ELF-1 (cell line): Measurements from ENCODE around the gene EFCAB6.
A peak's percentile ranks its signal among the peaks of the same experiment; 100 is the strongest.

ENCODE experiments used
- DNase-seq: peaks from one replicate; pipeline ENCODE4 v3.0.0-alpha.2; 2016; ENCODE audit warnings: low read depth, low spot score

The EFCAB6 gene

DNA sequence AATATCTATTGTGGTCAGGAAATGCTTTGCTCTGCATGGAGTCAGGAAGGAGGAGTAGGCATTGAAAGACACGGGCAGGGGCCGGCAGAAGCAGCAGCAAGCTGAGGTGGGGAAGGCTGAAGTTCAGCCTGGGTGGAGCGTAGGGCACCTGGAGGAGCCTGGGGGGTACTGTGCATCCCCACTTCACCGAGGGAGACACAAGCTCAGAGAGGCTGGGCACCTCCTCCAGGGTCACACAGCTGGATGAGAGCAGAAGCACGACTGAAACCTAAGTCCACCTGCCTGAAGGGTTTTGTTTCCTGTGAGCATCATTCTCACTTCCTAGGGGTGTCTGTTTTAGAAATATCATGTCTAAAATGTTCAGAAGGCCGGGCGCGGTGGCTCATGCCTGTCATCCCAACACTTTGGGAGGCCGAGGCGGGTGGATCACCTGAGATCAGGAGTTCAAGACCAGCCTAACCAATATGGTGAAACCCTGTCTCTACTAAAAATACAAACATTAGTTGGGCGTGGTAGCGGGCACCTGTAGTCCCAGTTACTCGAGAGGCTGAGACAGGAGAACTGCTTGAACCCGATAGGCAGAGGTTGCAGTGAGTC is 262.0 kb downstream of the EFCAB6 start:
- DNase-seq, result no peak

DNA sequence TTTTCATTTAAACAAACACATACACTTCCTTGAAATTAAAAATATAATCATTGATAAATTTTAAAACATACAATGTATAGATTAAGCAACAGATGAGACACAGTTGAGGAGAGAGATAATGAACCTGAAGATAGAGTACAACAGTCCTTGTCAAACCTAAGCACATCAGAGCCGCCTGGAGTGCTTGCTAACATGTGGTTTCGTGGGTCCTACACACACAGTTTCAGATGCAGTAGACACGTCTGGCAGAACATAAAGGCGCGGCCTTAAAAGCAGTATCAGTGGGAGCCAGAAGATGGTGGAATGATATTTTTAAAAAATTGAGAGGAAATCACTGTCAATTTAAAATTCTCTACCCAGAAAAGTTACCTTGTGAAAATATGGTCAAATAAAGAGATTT is 265.9 kb downstream of the EFCAB6 start:
- no peak for DNase-seq

DNA sequence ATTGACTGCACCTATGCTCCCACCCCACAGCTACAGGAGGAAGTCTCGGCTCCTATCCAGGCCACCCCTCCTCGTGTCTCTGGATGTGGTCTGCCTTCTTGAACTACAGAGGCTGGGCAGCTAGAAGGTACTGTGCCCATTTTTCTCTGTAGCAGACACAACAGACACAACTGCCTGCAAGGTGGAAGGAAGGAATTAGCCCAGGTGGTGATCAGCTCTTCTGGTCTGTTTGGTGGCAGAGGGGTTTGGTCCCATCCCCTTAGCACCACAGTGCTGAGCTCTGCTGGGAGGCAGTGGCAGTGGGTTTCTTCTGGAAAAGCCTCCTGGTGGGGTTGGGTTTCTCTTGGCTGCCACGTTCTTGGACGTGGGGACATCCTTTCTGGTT is 267.8 kb downstream of the EFCAB6 start:
- DNase-seq, result no peak

DNA sequence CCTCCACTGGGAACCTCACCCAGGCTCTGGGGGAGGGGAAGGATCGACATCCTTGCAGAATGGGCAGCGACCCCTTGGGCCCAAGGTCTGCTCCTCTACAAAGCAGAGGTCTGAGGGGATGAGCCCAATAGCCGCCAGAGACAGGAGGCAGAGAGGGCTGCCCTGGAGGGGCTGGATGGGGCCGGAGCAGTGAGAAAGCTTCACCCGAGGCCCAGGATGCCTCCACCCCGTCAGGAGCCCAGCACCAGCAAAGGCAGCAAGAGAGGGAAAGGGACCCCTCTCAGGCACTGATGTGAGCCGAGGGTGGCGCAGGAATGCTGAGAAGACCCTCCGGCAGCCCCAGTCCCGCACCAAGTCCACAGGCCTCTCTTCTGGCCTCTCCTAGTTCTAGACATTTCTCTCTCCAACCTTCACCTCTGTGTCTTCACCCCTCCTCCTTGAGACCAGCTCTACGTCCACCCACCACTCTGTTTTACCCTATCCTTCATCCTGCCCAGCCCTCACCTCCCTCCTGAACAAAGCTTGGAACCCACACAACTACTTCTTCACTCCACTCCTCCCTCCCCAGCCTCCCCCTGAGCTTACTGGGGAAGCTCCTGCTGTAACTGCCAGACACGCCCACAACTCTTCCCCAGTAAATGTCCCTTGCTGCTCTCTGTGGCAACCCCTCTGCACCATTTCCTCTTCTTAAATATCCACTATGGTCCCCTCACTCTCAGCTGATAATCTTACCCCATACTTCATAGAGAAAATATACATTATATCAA is 268.4 kb downstream of the EFCAB6 start:
- no peak for DNase-seq

DNA sequence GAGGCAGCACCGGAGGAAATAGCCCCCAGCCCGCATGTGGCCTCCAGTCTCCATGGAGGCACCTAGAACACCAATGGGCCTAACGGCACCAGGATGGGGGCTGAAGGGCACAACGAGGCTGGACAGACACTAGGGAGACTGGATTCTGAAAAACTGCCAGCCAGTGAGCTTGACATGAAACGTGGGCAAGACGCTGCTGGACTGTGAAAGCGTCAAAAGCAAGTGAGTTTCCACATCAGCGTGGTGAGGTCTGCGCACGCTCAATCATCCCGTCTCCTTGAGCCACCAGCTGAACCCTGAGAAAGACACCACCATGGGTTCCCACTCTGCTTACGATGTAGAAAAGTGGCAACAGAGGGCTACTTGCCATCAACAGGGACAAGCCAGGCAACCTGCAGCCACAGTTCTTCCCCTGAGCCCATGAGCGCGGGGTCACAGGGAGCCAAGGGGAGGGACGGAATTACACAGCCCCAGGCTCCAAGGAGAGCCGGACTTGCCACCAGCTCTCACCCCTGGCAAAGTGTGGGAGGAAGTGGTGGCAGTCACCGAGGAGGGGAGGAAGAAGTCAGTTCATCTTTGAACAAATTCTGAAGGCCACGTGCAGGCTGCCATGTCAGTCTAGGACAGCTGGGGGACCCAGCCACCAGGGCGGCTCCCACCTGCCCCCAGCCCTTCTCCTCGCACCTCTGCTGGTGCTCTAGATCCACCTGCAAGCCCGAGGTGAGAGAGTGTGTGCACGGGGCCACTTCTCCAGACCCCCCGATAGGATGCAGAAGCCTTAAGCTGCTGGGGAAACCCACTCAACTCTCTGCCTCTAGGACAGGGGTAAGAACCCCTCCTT is 269.2 kb downstream of the EFCAB6 start:
- DNase-seq, result no peak

DNA sequence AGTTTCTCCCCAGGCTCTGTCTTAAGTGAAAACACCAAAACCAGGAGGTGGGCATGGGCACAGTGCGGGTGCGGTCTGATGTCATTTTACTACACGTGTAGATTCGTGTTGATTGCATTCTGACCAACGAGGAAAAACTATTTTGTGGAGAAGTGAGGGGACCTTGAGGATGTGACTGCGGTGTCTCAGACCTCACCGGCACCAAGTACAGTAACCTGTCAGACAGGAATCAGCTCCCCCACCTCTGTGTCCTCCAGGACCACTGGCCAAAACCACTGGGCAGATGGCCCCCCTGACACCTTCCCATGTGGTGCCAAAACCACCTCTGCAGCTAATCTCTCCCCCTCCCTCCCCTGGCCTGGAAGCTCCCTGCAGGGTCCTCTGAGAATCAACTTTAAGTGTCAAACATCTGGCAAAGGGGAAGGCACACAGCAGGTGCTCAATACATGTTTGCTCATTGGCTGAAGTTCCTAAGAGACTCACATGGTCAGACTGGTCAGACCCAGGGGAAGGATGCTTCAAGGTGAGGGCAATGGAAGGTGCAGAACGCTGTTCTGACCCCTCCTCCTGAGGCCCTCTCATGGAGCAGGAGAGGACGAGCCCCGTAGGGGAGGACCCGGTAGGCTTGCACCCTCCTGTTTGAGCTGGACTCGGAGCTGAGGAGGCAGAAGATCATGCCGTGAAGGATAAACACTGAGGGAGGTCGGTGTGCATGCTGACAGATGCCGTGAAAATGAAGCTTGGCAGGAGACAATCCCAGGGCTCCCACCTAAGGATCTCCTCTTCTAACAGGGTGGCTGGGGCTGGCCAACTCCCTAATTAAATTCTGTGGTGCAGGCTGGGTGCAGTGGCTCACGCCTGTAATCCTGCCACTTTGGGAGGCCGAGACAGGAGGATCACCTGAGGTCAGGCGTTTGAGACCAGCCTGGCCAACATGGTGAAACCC is 270.4 kb downstream of the EFCAB6 start:
- DNase-seq, result no peak

DNA sequence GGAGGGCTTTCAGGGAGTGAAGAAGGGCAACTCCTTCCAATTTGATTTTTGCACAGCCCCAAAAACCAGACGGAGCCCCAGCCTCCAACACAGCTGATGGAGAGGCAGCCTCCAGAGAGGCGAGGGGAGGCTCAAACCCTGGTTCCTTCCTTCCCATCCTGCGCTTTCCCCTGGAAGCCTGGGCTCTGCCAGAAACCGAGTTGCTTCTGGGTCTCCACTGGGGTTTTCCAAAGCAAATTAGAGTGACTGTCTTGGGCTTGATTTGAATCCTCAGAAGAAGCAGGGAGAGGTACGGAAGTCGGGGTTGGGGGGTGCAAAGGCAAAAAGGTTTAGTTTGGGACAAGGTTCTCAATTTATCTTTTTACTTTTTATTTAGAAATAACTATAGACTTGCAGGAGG is 271.1 kb downstream of the EFCAB6 start:
- DNase-seq, result no peak

DNA sequence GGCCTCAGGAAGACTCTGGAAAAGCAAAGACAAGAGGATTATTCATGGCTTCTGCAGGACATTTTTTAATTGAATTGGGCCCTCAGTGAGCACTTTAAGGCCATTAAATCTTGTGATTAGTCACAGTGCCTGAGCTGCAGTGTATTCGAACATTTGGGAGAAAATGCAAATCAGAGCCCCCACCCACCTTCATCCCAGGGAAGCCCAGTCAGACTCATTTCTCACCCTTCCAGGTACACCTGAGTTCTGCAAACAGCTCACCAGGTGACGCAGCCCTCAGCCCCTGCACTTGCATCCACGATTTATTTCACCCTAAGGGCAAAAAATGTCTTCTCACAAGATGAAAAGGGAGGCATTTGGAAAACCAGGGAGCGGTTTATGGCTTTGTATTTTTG is 271.6 kb downstream of the EFCAB6 start:
- DNase-seq, result no peak

DNA sequence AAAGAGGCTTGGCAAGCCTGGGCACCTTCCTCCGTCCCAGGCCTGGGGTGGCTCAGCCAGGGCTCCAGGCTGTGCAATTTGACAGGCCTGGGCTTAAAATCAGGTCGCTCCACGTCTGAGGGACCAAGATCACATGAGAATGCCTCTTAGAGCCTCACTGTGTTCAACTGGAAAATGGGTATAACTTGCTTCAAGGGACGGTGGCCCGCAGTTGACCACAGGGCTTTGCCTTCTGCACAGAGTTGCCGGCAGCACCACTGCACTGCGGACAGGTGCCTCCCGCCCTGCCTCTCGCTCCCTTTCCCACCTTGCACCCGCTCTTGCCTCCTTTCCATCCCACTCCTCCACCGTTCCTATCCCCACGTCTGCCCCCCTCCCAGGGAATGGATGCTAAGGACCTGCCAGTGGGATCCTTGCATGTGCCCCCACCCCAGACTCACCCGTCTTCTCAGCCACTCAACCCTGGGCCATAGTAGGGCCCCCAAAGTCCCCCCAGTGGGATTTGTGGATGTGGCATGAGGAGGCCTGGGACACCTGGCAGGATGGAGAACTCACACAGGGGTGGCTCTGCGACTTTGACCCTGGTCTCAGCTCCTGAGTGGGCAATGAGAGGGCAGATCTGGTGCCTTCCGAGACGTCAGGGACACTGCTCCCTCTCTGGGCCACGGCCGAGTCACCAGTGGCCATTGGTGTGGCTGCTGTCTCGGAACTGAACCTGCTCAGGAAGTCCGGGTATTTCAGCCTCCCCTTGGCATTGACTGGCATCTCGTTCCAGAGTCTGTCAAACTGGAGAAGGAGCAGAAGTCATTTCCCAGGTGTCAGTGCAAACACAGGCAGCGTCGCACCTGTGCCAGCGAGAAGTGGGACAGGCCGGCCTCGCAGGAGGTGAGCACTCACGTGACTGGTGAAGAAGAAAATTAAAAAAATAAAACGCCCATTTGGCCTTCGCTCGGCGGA is 272.3 kb downstream of the EFCAB6 start:
- DNase-seq, result no peak

DNA sequence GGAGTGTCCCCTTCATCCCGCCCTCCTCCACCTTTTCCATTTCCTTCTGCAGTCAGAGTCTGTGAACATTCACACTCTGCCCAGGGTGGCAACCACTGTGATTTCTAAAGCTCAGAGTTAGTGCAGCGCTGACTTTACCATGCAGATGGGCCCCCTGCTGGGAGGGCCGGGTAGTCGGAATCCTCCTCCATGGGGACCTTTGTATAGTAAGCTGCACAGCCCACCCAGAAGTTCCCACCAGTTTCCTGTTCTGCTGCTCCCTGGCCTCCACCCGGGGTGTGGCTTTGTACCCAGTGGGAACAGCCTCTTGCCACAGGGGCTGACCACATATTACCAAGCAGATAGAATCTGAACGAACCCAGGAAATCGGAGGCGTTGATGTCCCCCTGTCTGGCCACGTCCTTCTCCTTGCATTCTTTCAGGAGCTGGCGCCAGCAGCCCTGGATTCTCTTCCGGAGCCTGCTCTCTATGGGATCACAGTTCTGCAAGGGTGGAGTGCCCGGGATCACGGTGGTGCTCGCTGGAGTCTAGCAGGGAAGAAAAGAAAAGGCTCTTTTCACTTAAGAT is 275.0 kb downstream of the EFCAB6 start:
- DNase-seq, result peak; percentile 29

DNA sequence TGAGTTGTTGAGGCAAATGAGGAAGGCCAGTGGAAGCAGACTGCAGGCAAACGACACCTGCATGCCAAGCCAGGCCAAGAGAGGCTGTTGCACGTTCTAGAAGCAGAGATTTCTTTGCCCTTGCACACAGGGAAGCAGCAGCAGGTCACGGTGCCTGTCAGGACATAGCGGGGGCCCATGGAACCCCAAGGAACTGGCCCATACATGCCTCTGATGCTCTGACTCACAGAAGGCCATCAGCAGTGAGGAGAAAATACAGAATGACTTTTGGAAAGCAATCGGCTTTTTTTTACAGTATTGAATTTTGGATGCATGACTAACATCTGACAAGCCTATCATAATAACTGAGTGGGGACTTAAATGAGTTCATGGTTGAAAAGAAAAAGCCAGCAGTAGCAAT is 276.4 kb downstream of the EFCAB6 start:
- DNase-seq, result no peak

DNA sequence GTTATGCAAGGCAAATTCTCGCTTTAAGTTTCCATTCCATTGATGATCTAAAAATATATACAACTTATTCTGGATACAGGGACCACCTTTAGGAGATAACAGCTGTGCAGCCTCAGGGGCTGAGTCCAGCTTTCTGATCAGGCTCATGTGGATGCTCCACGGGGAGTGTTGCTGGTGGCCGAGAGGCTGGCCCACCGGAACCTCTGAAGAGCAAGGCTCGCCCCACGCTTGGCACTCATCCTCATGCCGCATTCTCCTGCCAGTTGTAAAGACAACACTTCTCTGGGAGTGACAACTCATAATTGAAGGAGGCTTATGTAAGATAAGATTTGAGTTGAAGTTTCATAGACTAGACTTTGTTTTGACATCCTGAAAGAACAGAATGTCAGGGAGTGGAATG is 276.8 kb downstream of the EFCAB6 start:
- DNase-seq, result no peak

DNA sequence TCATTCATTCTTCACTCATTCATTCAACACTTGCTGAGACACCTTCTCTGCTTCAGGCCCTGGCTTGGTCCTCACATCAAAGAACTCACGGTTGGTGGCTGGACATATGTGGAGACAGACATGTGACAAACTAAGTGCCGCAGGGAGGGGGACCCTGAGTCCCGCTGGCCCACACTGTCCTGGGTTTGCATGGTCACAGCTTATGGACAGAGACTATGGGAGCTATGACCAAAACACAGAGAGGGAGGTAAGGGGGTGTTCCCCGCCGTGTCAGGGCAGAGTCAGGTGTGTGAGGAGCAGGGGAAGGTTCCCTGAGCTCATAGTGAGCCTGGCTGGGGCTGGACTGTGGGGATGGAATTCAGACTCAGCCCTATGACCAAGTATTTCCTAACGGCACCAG is 277.2 kb downstream of the EFCAB6 start:
- DNase-seq, result no peak

DNA sequence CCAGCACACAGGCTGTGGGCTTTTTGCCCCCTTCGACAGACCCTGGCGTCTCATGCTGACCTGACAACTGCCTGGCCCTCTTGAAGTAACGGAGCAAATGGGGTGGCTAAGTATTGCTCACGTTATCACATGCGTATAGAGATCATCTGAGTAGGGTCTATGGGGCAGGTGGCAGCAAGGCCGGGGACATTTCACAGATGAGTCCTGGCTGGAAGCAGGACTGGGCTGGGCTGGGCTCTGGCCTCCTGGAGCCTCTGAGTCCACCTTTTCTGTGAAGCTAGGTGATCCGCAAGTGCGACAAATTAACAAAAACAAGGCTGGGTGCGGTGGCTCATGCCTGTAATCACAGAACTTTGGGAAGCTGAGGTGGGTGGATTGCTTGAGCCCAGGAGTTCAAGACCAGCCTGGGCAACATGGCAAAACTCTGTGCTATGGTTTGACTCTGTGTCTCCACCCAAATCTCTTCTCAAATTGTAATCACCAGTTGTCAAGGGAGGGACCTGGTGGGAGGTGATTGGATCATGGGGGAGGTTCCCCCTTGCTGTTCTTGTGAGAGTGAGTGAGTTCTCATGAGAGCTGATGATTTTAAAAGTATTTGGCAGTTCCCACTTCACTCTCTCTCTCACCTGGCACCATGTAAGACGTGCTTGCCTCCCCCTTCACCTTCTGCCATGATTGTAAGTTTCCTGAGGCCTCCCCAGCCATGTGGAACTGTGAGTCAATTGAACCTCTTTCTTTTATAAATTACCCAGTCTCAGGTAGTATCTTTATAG is 278.3 kb downstream of the EFCAB6 start:
- DNase-seq, result no peak

DNA sequence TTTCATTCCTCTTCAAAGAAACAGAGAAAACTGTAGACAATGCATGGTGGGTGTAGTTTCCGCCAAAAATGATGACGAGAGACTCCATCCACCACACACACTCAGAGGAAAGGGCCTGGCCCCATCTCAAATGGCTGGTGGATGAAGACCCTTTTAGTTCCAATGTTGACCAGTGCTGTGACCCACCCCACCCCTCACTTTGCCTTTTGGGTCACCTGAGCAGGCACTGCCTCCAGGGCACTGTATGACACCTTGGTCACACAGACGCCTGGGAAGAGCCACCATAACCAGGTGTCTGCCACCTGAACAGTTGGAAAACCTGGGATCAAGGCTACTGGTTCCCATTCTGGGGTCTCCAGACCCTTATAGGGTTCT is 279.0 kb downstream of the EFCAB6 start:
- DNase-seq, result no peak

DNA sequence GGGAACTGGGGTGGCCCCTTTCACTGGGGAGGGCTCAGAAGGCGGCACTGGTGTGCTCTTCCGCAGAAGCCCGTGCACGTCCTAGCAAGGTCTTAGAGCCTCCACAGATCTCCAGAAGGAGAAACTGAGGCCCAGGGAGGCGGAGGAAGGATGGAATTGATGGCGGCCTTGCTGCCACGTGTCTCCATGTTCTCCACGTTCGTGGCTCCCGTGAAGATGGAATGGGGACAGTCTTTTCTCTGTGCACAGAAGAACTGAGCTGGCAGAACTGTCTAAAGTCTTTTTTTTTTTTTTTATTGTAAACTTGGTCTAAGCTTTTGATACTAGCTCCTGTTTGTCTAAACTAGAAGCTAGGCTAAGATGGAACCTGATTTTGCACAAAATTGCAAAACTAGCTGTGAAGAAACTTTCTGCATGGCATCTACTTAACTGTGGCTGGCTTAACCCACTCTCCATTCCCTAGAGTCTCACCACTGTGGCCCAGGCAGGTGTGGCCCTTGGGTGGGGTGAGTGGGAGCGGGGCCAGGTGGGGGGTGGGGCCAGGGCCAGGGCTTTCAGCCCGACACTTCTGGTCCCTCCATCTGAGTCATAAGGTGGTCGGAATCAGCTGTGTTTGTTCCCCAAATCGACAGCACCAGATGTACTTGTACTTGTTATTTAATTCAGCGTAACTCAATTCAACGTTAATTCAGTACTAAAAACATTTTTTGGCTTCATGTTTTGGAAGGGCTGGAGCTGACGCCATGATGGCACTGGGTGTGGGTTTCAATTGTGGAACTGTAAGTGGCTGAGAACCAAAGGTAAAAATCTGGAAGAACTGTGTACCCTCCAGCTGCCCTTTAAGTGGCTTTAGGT is 279.6 kb downstream of the EFCAB6 start:
- DNase-seq, result no peak

DNA sequence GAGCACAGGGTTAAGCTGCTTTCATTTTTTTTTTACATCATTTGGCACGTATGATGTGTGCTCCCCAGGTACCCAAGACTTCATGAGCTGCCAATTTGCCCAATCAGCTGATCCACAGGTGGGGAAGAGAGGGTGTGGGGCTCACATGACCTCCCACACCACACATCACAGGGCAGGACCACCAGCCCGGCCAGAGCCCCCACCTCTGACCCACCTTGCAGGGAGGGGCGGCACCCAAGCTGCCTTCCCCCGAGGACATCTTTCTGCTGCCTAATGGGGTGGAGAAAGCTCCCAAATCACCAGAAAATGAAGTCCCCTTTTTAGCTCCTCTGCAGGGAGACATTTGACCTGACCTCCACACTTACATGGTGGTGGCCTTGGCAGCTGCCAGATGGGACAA is 280.5 kb downstream of the EFCAB6 start:
- no peak for DNase-seq
